Adipocyte (in vitro differentiated cells): ENCODE data around the gene TNS3.

ENCODE experiments used
- DNase-seq: peaks from one replicate; pipeline ENCODE4 v3.0.0-alpha.2; 2015; ENCODE audit warnings: low read depth
- H3K27me3 ChIP-seq: replicated peaks from 2 replicates; pipeline ENCODE4 v1.7.0; 2013; ENCODE audit warnings: mild to moderate bottlenecking, low read length, moderate library complexity; ENCODE audit not compliant: control insufficient read depth, insufficient read depth
- H3K36me3 ChIP-seq: 2 replicates; pipeline ENCODE4 v1.7.0; 2013; ENCODE audit warnings: low read length, mild to moderate bottlenecking, moderate library complexity; ENCODE audit not compliant: control insufficient read depth, insufficient read depth, severe bottlenecking
- H3K4me1 ChIP-seq: 2 replicates; pipeline ENCODE4 v1.7.0; 2013; ENCODE audit warnings: mild to moderate bottlenecking, low read length, moderate library complexity; ENCODE audit not compliant: control insufficient read depth, insufficient read depth
- H3K4me3 ChIP-seq: 2 replicates; pipeline ENCODE4 v1.7.0; 2013; ENCODE audit warnings: mild to moderate bottlenecking, low read length, moderate library complexity
- H3K9ac ChIP-seq: 2 replicates; pipeline ENCODE4 v1.7.0; 2013; ENCODE audit warnings: mild to moderate bottlenecking, low read length, moderate library complexity
- H3K9me3 ChIP-seq: 2 replicates; pipeline ENCODE4 v1.7.0; 2013; ENCODE audit warnings: mild to moderate bottlenecking, low read length, moderate library complexity; ENCODE audit not compliant: control insufficient read depth

Gene TNS3

DNA sequence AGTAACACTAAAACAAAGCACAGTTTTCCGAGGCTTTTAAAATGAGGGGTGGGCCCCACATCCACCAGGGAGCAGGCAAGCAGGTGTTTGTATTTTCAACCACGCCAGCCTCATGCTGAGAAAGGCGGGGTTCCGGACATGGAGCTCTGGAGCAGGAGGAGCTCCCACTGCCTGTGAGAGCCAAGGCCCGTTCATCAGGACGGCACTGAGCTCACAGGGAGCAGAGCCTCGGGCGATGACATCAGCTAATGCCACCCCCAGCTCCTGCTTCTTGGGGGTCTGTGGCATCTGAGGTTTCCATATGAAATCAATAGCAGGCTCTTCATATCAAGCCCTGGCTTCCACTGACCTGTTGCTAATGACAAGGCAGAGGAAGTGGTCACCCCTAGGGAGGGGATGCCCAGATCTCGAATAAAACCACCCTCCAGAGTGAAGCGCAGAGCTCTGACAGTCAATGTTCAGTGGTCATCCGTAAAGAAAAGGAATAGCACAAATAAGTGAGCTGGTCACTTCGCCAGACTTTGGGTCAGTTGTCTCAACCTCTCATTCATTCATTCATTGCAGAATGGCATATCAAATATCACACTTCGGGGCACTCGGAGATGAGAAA, 89.1 kb downstream of the TNS3 start:
- H3K9me3 ChIP-seq, result no peaks in the 10 kb centered on the region
- DNase-seq, result no peak
- H3K9ac ChIP-seq, result no peak overlapping the region
- no peak overlapping the region for H3K4me3 ChIP-seq
- H3K4me1 ChIP-seq, result peaks cover 6% of the 10 kb centered on the region
- H3K36me3 ChIP-seq, result no peaks in the 10 kb centered on the region
- H3K27me3 ChIP-seq, result no peaks in the 10 kb centered on the region

DNA sequence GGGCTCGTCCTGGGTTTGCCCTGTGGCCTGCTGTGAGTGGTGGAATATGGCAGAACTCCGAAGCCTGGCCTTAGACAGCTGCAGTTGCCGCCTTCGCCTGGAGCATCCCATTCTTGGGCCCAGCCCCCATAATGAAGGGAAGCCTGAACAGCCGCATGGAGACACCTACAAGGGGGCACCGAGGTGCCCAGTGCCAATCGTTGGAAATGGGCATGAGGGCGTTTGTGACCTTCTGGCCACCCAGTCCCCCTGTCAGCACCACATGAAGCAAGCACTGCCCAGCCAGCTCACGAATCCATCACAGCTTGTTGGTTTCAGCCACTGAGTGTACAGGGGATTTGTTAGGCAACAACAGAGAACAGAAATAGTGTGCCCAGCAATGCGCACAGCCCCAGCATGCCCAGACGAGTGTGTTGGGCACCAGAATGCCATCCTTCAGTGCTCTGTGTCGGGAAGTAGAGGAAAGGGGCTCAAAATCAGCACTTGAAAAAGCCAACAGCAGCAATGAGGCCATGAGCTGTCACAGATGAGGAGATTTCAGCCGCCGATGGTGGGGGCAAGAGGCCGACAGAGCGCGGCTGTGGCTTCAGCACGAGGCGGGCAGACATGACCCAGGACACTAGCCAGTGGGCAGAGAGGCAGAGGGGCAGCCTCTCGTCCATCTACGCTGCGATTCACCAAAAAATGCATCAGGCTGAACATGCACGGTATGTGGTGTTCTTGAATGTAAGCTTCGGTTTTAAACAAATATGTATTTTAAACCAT, 91.2 kb downstream of the TNS3 start:
- DNase-seq, result no peak
- Histone ChIP-seq H3K4me1 (no peaks in the 10 kb centered on the region), H3K9me3 (no peaks in the 10 kb centered on the region), H3K9ac (no peak overlapping the region), H3K4me3 (no peak overlapping the region), H3K27me3 (no peaks in the 10 kb centered on the region), H3K36me3 (no peaks in the 10 kb centered on the region)

GRCh38 chr7:47489624-47490023, 92.3 kb downstream of the TNS3 start:
- Histone ChIP-seq H3K27me3 (no peaks in the 10 kb centered on the region), H3K9me3 (no peaks in the 10 kb centered on the region), H3K9ac (no peak overlapping the region), H3K4me3 (no peak overlapping the region), H3K36me3 (no peaks in the 10 kb centered on the region), H3K4me1 (no peaks in the 10 kb centered on the region)
- DNase-seq, result no peak

DNA sequence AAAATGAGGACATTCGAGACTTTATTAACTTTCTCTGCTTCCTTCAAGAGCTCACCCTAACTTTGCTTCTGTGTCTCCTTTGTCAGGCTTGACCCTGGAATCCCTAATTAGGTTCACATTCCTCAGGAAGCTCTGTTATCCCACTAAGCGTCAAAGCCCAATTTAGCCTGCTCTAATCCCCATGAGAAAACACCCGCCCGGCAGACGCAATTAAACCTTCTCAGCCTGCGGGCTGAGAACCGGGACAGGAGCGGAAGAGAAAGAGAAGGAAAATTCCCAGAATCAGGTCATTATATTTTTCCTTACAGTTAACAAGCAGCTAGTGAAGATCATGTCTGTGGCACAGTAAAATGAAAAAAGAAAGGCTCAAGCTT, 93.0 kb downstream of the TNS3 start:
- H3K4me3 ChIP-seq, result no peak overlapping the region
- no peaks in the 10 kb centered on the region for H3K4me1 ChIP-seq
- H3K27me3 ChIP-seq, result no peaks in the 10 kb centered on the region
- H3K9me3 ChIP-seq, result no peaks in the 10 kb centered on the region
- H3K9ac ChIP-seq, result no peak overlapping the region
- no peaks in the 10 kb centered on the region for H3K36me3 ChIP-seq
- DNase-seq, result no peak

GRCh38 chr7:47488201-47488968, 93.5 kb downstream of the TNS3 start:
- Histone ChIP-seq H3K9ac (no peak overlapping the region), H3K4me3 (no peak overlapping the region), H3K4me1 (peaks cover 4% of the 10 kb centered on the region), H3K27me3 (no peaks in the 10 kb centered on the region), H3K36me3 (no peaks in the 10 kb centered on the region), H3K9me3 (no peaks in the 10 kb centered on the region)
- DNase-seq, result no peak

DNA sequence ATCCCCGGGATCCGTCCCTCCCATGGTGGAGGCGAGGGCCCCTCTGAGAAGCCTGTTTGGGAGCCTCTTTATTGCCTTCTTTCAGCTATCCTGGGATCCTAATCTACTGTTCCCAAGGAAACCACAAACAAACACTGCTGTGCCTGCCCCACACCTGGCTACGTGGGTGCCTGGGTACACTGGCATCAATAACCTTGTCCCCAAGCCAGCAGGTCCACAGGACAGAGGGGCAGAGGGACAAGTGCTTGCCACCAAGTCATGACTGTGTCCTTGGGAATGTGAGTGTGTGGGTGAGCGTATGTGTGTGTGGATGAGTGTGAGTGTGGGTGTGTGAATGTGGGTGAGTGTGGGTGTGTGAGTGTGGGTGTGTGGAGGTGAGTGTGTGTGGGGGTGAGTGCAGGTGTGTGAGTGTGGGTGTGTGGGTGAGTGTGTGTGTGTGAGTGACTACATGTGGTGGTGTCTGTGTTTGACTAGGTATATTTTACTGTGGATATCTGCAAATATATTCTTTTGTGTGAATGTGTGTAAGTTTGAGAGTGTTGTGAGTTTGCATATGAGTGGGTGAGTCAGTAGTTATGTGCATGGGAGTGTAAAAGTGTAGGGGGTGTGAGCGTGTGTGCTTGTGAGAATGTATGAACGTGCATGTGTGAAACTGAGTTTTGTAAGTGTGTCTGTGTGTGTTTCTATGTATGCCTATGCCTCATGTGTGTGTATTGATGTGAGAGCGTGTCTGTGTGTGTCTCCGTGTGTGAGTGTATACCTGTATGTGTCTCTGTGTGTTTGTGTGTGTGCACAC, 96.1 kb downstream of the TNS3 start:
- H3K4me3 ChIP-seq, result no peak overlapping the region
- H3K27me3 ChIP-seq, result no peaks in the 10 kb centered on the region
- no peaks in the 10 kb centered on the region for H3K9me3 ChIP-seq
- H3K4me1 ChIP-seq, result peaks cover 25% of the 10 kb centered on the region
- DNase-seq, result no peak
- no peak overlapping the region for H3K9ac ChIP-seq
- H3K36me3 ChIP-seq, result no peaks in the 10 kb centered on the region

DNA sequence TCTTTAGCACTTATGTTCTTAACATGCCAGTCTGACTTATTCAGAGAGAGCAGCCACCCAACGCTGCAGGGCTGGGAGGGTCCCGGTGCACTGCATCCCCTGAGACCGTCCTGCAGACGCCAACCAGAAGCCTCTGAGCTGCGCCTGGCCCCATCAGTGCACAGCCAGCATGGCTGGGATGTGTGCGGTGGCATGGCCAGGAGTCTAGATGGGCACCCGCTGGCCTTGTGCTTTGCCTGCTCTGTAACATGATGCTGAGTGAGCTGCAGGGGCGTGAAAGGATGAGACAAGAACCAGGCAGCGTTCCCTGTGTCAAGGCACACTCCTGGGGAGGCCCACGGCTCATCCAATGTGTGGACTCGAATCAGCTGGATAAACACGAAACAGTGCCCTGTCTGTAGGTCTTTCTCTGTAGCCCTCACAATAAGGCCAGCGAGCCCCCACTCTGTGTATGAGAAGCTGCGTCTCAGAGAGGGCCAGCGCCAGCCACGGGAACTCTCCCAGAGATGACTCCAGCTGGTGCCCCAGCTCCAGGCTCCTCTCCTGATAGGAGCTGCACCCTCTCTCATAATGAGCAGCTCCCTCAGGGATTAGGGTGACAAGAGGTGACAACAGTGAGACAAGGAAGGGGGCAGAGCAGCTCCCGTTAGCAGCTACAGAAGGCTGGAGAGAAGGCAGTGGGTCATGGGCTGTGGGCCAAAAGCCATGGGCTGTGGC, 96.8 kb downstream of the TNS3 start:
- Histone ChIP-seq H3K9ac (no peak overlapping the region), H3K4me1 (peaks cover 33% of the 10 kb centered on the region), H3K27me3 (no peaks in the 10 kb centered on the region), H3K4me3 (no peak overlapping the region), H3K36me3 (no peaks in the 10 kb centered on the region), H3K9me3 (no peaks in the 10 kb centered on the region)
- DNase-seq, result no peak

GRCh38 chr7:47484457-47484856, 97.5 kb downstream of the TNS3 start:
- Histone ChIP-seq H3K9me3 (no peaks in the 10 kb centered on the region), H3K4me3 (no peak overlapping the region), H3K4me1 (peaks cover 39% of the 10 kb centered on the region), H3K36me3 (no peaks in the 10 kb centered on the region), H3K9ac (no peak overlapping the region), H3K27me3 (no peaks in the 10 kb centered on the region)
- DNase-seq, result no peak

DNA sequence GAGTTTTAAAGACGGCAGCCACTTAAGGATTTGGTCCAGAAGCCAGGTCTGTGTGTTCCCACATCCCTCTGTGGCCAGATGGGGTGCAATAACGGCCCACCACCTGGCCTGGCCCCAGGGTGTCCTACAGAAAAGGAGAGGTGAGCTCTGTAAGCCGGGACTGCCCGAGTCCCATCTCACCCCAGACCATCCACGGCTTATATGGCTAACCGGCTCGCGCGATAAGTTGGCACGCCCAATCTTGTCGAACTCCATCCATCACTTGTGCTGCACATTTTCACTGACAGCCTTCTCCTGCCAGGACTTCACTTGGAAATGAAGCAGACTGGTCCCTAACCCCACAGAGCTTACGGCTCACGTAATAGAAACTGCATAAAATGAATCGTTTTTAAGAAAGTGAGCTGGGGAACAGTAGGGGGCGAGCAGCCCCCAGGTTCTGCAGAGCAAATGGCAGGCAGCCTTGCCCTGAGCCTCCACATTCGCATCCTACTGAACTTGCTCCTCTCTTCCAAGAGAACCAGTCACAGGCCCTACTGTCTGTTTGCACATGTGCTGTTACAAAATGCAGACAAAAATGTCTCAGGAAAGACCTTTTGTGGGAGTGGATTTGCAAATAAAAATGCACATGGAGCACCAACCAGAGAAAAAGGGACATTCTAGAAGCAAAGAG, 98.2 kb downstream of the TNS3 start:
- Histone ChIP-seq H3K27me3 (no peaks in the 10 kb centered on the region), H3K36me3 (no peaks in the 10 kb centered on the region), H3K4me3 (no peak overlapping the region), H3K9me3 (no peaks in the 10 kb centered on the region), H3K4me1 (peaks cover 44% of the 10 kb centered on the region), H3K9ac (no peak overlapping the region)
- DNase-seq, result no peak
